Measurements from ENCODE around the gene COL23A1.
"Not testable (repeated sequence)": the region's sequence is repeated elsewhere in the genome, so short reads cannot be mapped to it uniquely, and the experiment has no call there.

The COL23A1 gene

DNA sequence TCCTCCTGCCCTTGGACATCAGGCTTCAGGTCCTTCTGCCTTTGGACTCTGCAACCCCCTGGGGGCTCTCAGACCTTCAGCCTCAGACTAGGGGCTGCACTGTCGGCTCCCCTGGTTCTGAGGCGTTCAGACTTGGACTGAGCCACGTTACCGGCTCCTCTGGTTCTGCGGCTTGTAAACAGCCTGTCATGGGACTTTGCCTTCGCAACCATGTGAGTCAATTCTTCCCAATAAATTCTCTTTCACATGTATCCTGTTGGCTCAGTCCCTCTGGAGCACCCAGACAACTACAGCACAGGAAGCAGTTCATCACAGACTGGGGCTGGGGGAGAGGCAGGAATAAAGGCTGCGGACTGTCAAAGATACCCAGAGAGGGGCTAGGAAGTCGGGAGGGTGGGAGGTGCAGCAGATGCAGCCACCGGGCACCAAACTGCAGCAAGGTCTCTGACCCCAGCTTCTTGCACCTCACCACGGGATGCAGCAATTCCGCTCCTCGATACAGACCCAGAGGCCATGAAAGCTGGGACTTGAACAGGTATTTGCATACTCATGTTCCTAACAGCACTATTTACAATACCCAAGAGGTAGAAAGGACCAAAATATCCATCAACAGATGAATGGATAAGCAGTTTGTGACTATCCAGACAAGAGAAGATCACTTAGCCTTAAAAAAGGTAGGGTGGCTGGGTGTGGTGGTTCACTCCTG, 100.8 kb downstream of the COL23A1 start:
- in situ Hi-C loops (cut with MboI; ENCODE audit: low pct_unique_long_range_greater_than_20kb, low sequenced_read_pairs): no loop called here
- DNase-seq: no peak

DNA sequence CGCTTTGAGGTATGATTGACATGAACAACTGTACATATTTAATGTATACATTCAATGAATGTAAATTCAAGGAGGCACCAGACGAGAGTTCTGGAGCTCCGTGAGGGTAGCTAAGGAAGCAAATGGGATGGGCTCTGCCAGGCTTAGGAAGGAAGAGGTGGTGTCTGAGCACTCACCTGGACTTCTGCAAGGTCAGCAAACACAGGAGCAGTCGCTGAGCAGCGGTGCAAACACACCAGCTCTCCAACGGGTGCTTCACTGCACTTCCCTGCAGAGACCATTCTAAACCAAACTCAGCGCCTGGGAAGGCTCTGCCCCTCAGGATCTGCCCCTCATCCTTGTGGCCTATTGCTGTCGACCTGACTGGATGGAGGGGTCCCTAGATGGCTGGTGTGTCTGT, 101.5 kb downstream of the COL23A1 start:
- DNase-seq: no peak
- in situ Hi-C loops (cut with MboI; ENCODE audit: low pct_unique_long_range_greater_than_20kb, low sequenced_read_pairs): no loop called here

DNA sequence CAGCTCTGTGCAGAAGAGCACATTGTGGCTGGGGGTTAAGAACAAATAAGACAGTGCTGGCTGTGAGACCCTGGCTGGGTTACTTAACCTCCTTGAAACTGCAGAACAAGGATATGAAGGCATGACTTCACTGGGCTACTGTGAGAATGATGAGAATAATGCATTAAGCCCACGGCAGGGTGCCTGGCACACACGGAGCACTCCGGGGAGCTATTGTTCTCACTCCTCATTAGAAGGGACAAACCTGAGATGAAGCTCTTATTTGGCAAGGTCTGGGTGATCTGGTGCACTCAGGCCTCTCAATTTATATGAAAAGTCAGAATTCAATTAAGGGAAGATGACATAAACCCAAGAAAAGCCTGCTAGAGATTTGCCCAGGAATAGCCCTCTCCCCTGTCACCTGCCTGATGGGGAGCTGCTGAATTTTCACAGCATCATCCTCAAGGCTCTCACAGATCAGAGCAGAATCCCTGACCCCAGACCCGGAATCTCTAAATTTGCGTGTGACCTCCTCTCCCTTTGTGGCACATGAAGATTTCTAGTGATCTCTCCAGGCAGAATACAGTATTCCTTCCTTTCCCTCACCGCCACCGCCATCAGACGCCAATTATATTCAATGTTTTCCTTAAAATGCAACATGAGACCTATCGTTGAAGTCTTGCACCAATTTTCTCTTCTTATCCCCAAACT, 102.1 kb downstream of the COL23A1 start:
- in situ Hi-C loops (cut with MboI; ENCODE audit: low pct_unique_long_range_greater_than_20kb, low sequenced_read_pairs): no loop called here
- no peak for DNase-seq

DNA sequence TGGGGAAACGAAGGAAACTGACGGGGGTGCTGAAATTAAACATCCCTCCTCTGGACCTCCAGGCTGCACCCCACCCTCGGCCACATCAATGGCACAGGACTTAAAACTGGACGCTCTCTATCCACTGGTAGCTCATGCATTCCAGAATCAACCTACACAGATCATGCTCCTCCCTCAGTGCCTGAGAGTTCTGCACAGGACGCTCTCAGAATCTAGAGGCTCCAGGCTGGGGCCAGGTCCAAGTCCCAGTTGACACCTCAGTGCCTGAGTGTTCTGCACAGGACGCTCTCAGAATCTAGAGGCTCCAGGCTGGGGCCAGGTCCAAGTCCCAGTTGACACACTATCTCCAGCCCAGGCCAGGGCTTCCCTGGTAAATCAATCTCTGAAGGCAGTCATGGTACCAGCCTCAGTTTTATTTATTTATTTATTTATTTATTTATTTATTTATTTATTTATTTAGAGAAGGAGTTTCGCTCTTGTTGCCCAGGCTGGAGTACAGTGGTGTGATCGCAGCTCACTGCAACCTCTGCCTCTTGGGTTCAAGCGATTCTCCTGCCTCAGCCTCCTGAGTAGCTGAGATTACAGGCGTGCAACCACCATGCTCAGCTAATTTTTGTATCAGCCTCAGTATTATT, 103.2 kb downstream of the COL23A1 start:
- DNase-seq; in situ Hi-C loops (cut with MboI; ENCODE audit: low pct_unique_long_range_greater_than_20kb, low sequenced_read_pairs): not testable (repeated sequence)

DNA sequence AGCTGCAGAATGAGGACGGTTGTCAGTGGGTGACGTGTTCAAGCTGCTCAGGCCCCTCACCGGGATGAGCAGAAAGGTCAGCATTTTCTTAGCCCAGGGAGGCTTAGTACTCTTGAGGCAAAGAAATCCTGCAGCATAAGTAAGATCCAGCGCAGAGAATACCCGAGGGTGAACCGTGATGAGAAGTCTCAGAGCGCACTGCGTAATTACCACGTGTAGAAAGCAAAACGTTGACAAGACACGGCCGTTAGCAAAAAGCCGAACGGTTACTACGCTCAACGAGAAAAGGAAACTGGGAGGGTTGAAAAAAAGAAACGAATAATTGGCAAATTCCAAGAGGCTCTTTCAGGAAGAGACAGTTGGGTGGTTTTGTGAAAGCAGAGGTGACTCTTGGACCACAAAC, 104.0 kb downstream of the COL23A1 start:
- in situ Hi-C loops (cut with MboI; ENCODE audit: low pct_unique_long_range_greater_than_20kb, low sequenced_read_pairs): no loop called here
- no peak for DNase-seq

DNA sequence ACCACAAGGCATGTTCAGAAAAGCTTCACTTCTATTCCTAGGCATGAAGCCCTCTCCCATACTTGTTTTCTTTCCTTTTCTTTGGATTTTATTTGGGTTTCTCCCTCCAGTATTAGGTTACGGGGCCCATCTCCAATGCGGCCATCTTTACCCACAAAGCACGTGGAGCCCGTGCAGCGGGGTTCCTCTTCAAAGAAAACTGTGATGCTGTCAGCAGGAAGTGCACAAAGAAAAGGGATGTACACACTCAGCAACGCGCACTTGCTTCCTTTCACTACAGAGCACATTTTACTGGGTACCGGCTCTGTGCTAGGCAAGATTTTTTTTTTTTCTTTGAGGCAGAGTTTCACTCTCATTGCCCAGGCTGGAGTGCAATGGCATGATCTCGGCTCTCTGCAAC, 106.6 kb downstream of the COL23A1 start:
- DNase-seq: peak; percentile 47
- in situ Hi-C loops (cut with MboI; ENCODE audit: low pct_unique_long_range_greater_than_20kb, low sequenced_read_pairs): no loop called here

DNA sequence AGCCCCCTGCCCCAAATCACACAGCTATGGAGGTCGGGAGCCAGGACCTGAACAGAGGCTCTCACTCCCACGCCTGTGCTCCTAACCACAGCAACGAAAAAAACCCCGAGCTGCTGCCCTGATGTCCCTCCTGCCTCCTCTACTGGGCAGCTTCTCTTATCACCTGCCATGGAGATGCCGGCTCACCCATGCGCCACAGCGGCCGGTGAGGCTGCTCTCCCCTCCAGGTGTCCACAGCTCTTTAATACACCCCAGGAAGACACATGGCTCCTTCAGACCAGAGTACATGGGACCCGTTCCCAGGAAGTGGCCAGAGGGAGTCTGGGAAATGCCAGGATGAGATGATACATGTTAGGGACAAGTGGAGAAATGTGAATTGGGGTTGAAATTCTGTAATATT, 110.9 kb downstream of the COL23A1 start:
- in situ Hi-C loops (cut with MboI; ENCODE audit: low pct_unique_long_range_greater_than_20kb, low sequenced_read_pairs): no loop called here
- no peak for DNase-seq

DNA sequence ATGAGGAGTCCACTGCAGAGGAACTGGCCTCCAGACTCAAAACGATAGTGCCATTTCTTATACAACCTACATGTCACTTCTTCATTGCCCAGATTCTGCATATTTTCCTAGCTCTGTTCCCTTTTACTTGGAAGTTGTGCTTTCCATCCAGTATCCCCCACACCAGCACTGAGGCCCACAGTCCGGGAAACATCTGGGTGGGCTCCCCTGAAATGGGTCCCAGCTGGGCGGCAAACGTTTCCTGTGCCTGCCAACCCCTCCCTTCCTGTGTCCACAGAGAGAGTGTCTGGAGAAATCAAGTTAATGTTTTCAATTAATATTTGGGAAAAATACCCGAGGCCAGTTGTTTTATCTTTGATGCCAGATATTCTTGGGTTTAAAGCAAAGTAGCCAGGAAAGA, 111.8 kb downstream of the COL23A1 start:
- no peak for DNase-seq
- in situ Hi-C loops (cut with MboI; ENCODE audit: low pct_unique_long_range_greater_than_20kb, low sequenced_read_pairs): no loop called here

DNA sequence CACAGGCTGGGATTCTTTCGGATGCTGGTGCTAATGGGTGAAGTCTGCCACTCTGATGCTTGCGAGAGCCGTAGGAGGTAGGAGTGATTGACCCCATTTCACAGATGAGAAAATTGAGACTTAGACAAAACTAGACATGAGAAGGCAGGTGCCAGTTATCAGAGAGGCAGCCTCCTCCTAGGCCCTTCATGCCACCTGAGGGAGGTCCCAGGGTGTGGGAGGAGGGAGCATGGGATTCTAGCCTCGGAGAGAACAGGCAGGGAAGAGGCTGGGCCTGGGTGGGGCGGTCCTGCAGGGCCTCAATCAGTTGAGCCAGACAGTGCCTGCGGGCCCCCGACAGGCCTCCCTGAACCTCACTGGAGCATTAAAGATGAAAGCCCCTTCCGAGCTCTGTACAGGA, 112.4 kb downstream of the COL23A1 start:
- in situ Hi-C loops (cut with MboI; ENCODE audit: low pct_unique_long_range_greater_than_20kb, low sequenced_read_pairs): no loop called here
- no peak for DNase-seq

DNA sequence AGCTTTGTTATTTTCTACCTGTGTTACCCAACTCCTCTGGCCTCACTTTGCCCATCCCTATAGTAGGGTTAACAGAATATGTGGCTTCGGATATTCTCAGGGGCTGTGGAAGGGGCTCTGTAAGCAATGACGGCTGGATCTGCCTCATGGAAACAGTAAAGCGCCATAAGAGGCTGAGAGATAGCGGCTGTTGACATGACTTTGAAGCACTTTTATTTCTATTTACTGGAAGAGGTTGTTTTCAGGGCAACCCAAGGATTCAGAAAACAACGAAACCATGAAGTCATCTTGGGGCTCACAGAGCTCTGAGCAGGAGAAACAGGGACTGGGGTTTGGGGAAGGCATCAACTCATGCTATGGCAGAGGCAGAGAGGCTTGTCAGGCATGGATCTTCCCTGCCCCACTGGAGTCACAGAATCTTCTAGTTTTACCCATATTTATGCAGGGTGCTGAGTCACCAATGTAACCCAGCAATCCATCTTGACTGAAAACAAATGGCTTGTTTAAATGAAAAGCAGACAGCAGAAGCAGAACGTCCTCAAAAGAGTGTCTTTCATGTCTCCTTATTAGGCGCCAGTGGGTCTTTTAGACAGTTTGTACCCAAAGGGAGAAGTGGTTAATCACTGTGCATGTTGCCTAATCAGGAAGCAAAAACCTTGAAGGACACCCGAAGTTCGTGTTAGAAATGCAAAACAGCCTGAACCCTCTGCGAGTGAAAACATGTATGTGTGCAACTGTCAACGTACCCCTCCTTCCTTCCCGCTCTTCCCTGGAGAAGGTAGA, 113.0 kb downstream of the COL23A1 start:
- DNase-seq: peak; percentile 62
- in situ Hi-C loops (cut with MboI; ENCODE audit: low pct_unique_long_range_greater_than_20kb, low sequenced_read_pairs): no loop called here

DNA sequence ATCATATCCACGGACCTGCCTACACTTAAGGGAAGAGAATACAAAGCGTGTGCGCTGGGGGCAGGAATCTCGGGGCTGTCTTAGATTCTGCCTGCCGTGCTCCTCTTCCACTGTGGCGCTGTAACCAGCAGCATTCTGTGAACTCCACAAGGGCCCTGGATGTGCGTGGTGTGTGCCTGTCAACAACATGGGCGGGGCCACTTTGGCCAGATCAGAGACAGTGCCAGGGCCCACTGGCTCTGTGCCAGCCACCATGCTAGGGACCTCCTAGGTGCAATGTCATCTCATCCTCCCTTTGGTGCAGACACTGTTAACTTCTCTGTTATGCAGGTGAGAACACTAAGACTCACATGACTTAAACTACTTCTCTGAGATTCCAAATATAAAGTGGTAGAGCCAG, 113.7 kb downstream of the COL23A1 start:
- in situ Hi-C loops (cut with MboI; ENCODE audit: low pct_unique_long_range_greater_than_20kb, low sequenced_read_pairs): no loop called here
- no peak for DNase-seq

DNA sequence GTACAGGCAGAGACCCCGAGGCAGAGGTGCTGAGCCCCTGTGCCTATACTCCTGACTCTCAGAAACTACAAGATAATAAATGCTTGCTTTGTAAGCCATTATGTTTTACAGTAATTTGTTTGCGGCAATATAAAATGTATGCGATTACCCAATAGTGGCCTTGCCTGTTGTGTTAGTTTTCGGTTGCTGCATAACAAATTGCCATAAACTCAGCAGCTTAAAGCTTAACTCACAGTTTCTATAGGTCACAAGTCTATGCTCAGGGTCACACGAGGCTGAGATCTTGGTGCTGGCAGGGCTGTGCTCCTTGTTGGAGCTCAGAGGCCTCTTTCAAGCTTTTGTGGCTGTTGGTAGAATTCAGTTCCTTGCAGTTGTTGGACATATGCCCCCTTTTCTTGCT, 114.8 kb downstream of the COL23A1 start:
- no peak for DNase-seq
- in situ Hi-C loops (cut with MboI; ENCODE audit: low pct_unique_long_range_greater_than_20kb, low sequenced_read_pairs): no loop called here

DNA sequence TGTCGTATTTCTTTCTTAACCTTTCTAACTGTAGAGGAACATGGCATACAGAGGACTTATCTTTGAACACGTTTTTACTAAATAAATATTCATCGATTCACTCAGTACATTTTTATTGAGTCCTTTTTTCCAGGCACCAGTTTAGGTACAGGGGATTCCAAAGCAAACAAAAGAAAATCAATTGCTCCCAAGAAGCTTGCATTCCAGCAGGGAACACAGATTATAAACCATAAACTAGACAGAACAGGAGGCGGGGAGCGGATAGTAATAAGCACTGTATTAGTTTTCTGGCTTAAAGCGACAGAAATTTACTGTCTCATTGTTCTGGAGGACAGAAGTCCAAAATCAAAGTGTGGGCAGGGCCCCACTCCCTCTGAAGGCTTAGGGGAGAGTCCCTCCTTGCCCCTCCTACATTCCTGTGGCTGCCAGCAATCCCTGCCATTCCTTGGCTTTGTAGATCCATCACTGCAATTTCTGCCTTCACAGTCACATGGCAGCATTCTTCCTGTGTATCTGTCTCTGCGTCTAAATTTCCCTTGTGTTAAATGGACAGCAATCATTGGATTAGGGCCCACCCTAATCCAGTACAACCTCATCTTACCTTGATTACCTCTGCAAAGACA, 115.5 kb downstream of the COL23A1 start:
- in situ Hi-C loops (cut with MboI; ENCODE audit: low pct_unique_long_range_greater_than_20kb, low sequenced_read_pairs): no loop called here
- DNase-seq: no peak

DNA sequence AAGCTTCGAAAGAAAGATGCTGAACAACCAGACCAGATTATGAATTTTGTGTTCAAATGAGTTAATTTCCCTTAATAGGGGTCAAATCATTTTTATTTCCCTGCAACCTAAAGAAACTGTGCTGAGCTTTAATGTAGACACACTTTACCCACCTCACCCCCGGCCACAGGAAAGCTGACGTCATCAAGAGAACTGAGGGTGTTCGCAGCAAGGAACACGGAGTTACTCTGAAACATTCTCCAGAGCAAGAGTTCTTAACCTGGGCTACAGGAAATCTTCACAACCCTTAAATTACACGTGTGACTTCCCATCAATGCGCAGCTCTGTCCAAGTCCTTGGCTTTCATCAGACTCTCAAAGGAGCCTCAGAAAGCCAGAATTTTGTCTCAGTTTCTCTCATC, 116.3 kb downstream of the COL23A1 start:
- DNase-seq: no peak
- in situ Hi-C loops (cut with MboI; ENCODE audit: low pct_unique_long_range_greater_than_20kb, low sequenced_read_pairs): no loop called here

DNA sequence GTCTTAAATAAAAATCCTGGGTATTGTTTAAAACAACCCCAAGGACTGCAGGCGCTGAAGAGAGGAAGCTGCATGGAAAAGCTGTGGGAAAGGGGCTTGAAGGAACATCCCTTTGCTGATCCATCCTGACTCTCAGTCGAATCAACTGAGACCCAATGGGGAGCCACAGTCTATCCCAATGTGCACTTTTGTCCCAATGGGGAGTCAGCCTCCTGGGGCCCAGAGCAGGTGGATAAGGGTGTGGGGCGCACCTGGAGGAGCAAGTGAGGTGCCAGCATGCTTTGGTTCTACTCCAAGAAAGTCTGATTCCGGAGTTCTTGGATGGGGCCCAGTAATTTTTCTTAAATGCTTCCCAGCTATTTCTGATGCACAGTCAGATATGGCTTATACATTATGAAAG, 118.1 kb downstream of the COL23A1 start:
- in situ Hi-C loops (cut with MboI; ENCODE audit: low pct_unique_long_range_greater_than_20kb, low sequenced_read_pairs): no loop called here
- DNase-seq: no peak

DNA sequence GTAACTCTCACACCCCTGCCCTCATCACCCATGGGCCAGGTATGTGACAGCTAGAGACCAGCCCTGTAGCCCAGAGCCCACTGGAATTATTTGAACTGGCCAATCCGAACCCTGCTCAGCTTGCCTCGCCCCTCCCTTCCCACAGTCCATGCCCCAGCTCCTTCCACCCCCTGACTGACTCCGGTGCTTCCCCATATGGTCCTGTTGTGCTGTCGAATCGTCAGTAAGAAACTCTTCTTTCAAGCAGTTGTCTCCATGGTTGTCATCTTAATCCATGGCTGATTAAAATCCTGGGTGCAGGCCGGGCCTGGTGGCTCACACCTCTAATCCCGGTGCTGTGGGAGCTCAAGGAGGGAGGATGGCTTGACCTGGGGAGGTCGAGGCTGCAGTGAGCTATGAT, 118.5 kb downstream of the COL23A1 start:
- in situ Hi-C loops (cut with MboI; ENCODE audit: low pct_unique_long_range_greater_than_20kb, low sequenced_read_pairs): no loop called here
- no peak for DNase-seq

DNA sequence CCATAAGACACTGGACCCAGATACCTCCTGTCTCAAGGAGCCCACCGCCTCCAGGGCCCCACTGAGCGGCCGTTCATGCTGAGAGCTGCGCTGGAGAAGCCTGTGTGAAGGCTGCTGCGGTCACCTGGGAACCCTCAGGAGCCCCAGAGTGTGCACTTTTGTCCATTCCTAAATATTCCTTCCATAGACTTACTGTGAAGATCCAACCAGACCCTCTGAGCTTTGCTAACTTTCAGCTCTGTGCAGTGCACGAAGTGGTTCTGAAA, 119.5 kb downstream of the COL23A1 start:
- in situ Hi-C loops (cut with MboI; ENCODE audit: low pct_unique_long_range_greater_than_20kb, low sequenced_read_pairs): no loop called here
- no peak for DNase-seq

DNA sequence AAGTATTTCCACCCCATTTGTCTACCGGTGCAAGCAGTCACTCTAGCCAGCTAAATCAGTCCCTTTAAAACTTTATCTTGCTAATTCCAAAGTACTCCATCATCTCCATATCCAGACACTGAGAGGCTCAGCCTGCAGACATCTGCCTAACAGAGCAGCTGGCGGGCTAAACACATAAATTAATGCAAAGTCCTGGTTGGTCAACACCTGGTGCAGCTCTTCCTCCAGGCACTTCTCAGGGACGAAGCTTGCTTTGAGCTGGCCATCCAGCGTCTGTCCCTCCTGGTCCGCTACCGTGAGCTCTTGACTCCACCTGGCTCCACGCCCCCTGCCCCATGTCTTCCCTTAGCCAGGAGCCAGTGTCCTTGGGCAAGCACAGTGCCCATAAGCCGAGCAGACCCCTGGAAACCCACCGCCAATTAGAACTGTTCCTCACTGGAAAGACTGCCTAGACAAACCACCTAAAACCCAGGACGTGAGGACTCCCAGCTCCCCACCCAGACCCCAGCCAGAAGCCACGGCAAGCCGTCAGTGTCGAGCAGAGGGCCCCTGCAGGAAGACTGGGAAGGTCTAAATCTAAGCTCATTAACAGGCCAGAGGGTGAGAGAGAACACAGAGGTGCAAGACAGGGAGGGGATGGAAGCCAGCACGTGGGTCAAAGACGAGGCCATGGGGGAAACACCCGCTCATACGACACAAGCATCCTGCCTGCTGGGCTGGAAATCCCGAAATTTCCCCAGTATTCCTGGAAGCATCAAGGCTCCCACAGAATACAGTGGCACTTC, 120.0 kb downstream of the COL23A1 start:
- in situ Hi-C loops (cut with MboI; ENCODE audit: low pct_unique_long_range_greater_than_20kb, low sequenced_read_pairs): no loop called here

More for the DNA sequence above, 120.0 kb downstream of the COL23A1 start:
- no peak for DNase-seq

Measured in KBM-7 (cell line).